Measurements from ENCODE around the gene BCL2L12.

BCL2L12 gene

GRCh38 chr19:49642492-49643035 is 23.2 kb upstream of the BCL2L12 start:
- Histone ChIP-seq H3K27ac (ENCODE audit: low read depth, low read length) (peak overlapping the region; percentile 91), H3K4me1 (ENCODE audit: control insufficient read depth in 5 of 5, insufficient read depth in 5 of 5, low read length in 5 of 5) (peaks cover 17 to 67% (median 62%) of the 10 kb centered on the region in 5 donors), H3K9me3 (ENCODE audit: control insufficient read depth in 5 of 5, low read length in 5 of 5) (no peaks in the 10 kb centered on the region)

GRCh38 chr19:49643466-49643865 is 22.3 kb upstream of the BCL2L12 start:
- H3K27me3 ChIP-seq (ENCODE audit: control insufficient read depth in 5 of 5, insufficient read depth in 4 of 5, low read length in 5 of 5), result peaks cover 0 to 5% (median 0%) of the 10 kb centered on the region in 5 donors
- H3K9me3 ChIP-seq (ENCODE audit: control insufficient read depth in 5 of 5, low read length in 5 of 5), result no peaks in the 10 kb centered on the region
- H3K9ac ChIP-seq (ENCODE audit: low read length in 5 of 5), result peak overlapping the region in 3 of 5 donors; percentile 100
- peak overlapping the region in 3 of 5 donors; percentile 0 to 23 (median 14) for H3K4me3 ChIP-seq (ENCODE audit: low read depth in 1 of 5, low read length in 5 of 5)
- peaks cover 15 to 58% (median 53%) of the 10 kb centered on the region in 5 donors for H3K4me1 ChIP-seq (ENCODE audit: control insufficient read depth in 5 of 5, insufficient read depth in 5 of 5, low read length in 5 of 5)
- peaks cover 0 to 33% (median 29%) of the 10 kb centered on the region in 5 donors for H3K36me3 ChIP-seq (ENCODE audit: control insufficient read depth in 5 of 5, insufficient read depth in 5 of 5, low read length in 5 of 5)
- H3K27ac ChIP-seq (ENCODE audit: low read depth, low read length), result no peak overlapping the region

More at GRCh38 chr19:49642492-49643035, 23.2 kb upstream of the BCL2L12 start:
- peaks cover 0 to 5% (median 0%) of the 10 kb centered on the region in 5 donors for H3K27me3 ChIP-seq (ENCODE audit: control insufficient read depth in 5 of 5, insufficient read depth in 4 of 5, low read length in 5 of 5)
- H3K9ac ChIP-seq (ENCODE audit: low read length in 5 of 5), result peak overlapping the region; percentile 98 to 100 (median 100)
- H3K4me3 ChIP-seq (ENCODE audit: low read depth in 1 of 5, low read length in 5 of 5), result peak overlapping the region; percentile 89 to 99 (median 95)
- peaks cover 0 to 26% (median 24%) of the 10 kb centered on the region in 5 donors for H3K36me3 ChIP-seq (ENCODE audit: control insufficient read depth in 5 of 5, insufficient read depth in 5 of 5, low read length in 5 of 5)

GRCh38 chr19:49645592-49645991 is 20.1 kb upstream of the BCL2L12 start:
- H3K9me3 ChIP-seq (ENCODE audit: control insufficient read depth in 5 of 5, low read length in 5 of 5), result no peaks in the 10 kb centered on the region
- H3K27me3 ChIP-seq (ENCODE audit: control insufficient read depth in 5 of 5, insufficient read depth in 4 of 5, low read length in 5 of 5), result no peaks in the 10 kb centered on the region
- H3K9ac ChIP-seq (ENCODE audit: low read length in 5 of 5), result no peak overlapping the region
- no peak overlapping the region for H3K4me3 ChIP-seq (ENCODE audit: low read depth in 1 of 5, low read length in 5 of 5)
- no peak overlapping the region for H3K27ac ChIP-seq (ENCODE audit: low read depth, low read length)
- peaks cover 6 to 45% (median 40%) of the 10 kb centered on the region in 5 donors for H3K4me1 ChIP-seq (ENCODE audit: control insufficient read depth in 5 of 5, insufficient read depth in 5 of 5, low read length in 5 of 5)
- H3K36me3 ChIP-seq (ENCODE audit: control insufficient read depth in 5 of 5, insufficient read depth in 5 of 5, low read length in 5 of 5), result peaks cover 0 to 51% (median 44%) of the 10 kb centered on the region in 5 donors

- no peak overlapping the region for H3K9ac ChIP-seq (ENCODE audit: low read length in 5 of 5)
- no peaks in the 10 kb centered on the region for H3K9me3 ChIP-seq (ENCODE audit: control insufficient read depth in 5 of 5, low read length in 5 of 5)
- H3K4me3 ChIP-seq (ENCODE audit: low read depth in 1 of 5, low read length in 5 of 5), result no peak overlapping the region
- H3K36me3 ChIP-seq (ENCODE audit: control insufficient read depth in 5 of 5, insufficient read depth in 5 of 5, low read length in 5 of 5), result peaks cover 0 to 53% (median 46%) of the 10 kb centered on the region in 5 donors
- H3K27me3 ChIP-seq (ENCODE audit: control insufficient read depth in 5 of 5, insufficient read depth in 4 of 5, low read length in 5 of 5), result no peaks in the 10 kb centered on the region
- H3K27ac ChIP-seq (ENCODE audit: low read depth, low read length), result no peak overlapping the region
- H3K4me1 ChIP-seq (ENCODE audit: control insufficient read depth in 5 of 5, insufficient read depth in 5 of 5, low read length in 5 of 5), result peaks cover 4 to 41% (median 36%) of the 10 kb centered on the region in 5 donors
Measured at GRCh38 chr19:49645995-49646394, 19.7 kb upstream of the BCL2L12 start.

GRCh38 chr19:49646586-49646985 is 19.1 kb upstream of the BCL2L12 start:
- Histone ChIP-seq H3K4me1 (ENCODE audit: control insufficient read depth in 5 of 5, insufficient read depth in 5 of 5, low read length in 5 of 5) (peaks cover 3 to 35% (median 31%) of the 10 kb centered on the region in 5 donors), H3K9ac (ENCODE audit: low read length in 5 of 5) (no peak overlapping the region), H3K9me3 (ENCODE audit: control insufficient read depth in 5 of 5, low read length in 5 of 5) (no peaks in the 10 kb centered on the region), H3K27me3 (ENCODE audit: control insufficient read depth in 5 of 5, insufficient read depth in 4 of 5, low read length in 5 of 5) (no peaks in the 10 kb centered on the region), H3K36me3 (ENCODE audit: control insufficient read depth in 5 of 5, insufficient read depth in 5 of 5, low read length in 5 of 5) (peaks cover 0 to 59% (median 50%) of the 10 kb centered on the region in 5 donors), H3K27ac (ENCODE audit: low read depth, low read length) (no peak overlapping the region), H3K4me3 (ENCODE audit: low read depth in 1 of 5, low read length in 5 of 5) (no peak overlapping the region)

GRCh38 chr19:49651029-49651819 is 14.5 kb upstream of the BCL2L12 start:
- H3K27me3 ChIP-seq (ENCODE audit: control insufficient read depth in 5 of 5, insufficient read depth in 4 of 5, low read length in 5 of 5), result no peaks in the 10 kb centered on the region
- H3K9me3 ChIP-seq (ENCODE audit: control insufficient read depth in 5 of 5, low read length in 5 of 5), result no peaks in the 10 kb centered on the region
- H3K4me3 ChIP-seq (ENCODE audit: low read depth in 1 of 5, low read length in 5 of 5), result no peak overlapping the region
- peaks cover 0 to 89% (median 79%) of the 10 kb centered on the region in 5 donors for H3K36me3 ChIP-seq (ENCODE audit: control insufficient read depth in 5 of 5, insufficient read depth in 5 of 5, low read length in 5 of 5)
- H3K9ac ChIP-seq (ENCODE audit: low read length in 5 of 5), result no peak overlapping the region
- no peak overlapping the region for H3K27ac ChIP-seq (ENCODE audit: low read depth, low read length)
- H3K4me1 ChIP-seq (ENCODE audit: control insufficient read depth in 5 of 5, insufficient read depth in 5 of 5, low read length in 5 of 5), result no peaks in the 10 kb centered on the region

- H3K27me3 ChIP-seq (ENCODE audit: control insufficient read depth in 5 of 5, insufficient read depth in 4 of 5, low read length in 5 of 5), result no peaks in the 10 kb centered on the region
- H3K27ac ChIP-seq (ENCODE audit: low read depth, low read length), result no peak overlapping the region
- no peak overlapping the region for H3K9ac ChIP-seq (ENCODE audit: low read length in 5 of 5)
- H3K36me3 ChIP-seq (ENCODE audit: control insufficient read depth in 5 of 5, insufficient read depth in 5 of 5, low read length in 5 of 5), result peaks cover 0 to 89% (median 79%) of the 10 kb centered on the region in 5 donors
- H3K4me1 ChIP-seq (ENCODE audit: control insufficient read depth in 5 of 5, insufficient read depth in 5 of 5, low read length in 5 of 5), result no peaks in the 10 kb centered on the region
- no peaks in the 10 kb centered on the region for H3K9me3 ChIP-seq (ENCODE audit: control insufficient read depth in 5 of 5, low read length in 5 of 5)
- H3K4me3 ChIP-seq (ENCODE audit: low read depth in 1 of 5, low read length in 5 of 5), result no peak overlapping the region
Measured at GRCh38 chr19:49651820-49652550, 13.7 kb upstream of the BCL2L12 start.

GRCh38 chr19:49652551-49653465 is 12.9 kb upstream of the BCL2L12 start:
- Histone ChIP-seq H3K36me3 (ENCODE audit: control insufficient read depth in 5 of 5, insufficient read depth in 5 of 5, low read length in 5 of 5) (peaks cover 0 to 88% (median 79%) of the 10 kb centered on the region in 5 donors), H3K27me3 (ENCODE audit: control insufficient read depth in 5 of 5, insufficient read depth in 4 of 5, low read length in 5 of 5) (no peaks in the 10 kb centered on the region), H3K27ac (ENCODE audit: low read depth, low read length) (no peak overlapping the region), H3K4me1 (ENCODE audit: control insufficient read depth in 5 of 5, insufficient read depth in 5 of 5, low read length in 5 of 5) (no peaks in the 10 kb centered on the region), H3K4me3 (ENCODE audit: low read depth in 1 of 5, low read length in 5 of 5) (no peak overlapping the region), H3K9me3 (ENCODE audit: control insufficient read depth in 5 of 5, low read length in 5 of 5) (no peaks in the 10 kb centered on the region), H3K9ac (ENCODE audit: low read length in 5 of 5) (no peak overlapping the region)

GRCh38 chr19:49653466-49653806 is 12.3 kb upstream of the BCL2L12 start:
- Histone ChIP-seq H3K27me3 (ENCODE audit: control insufficient read depth in 5 of 5, insufficient read depth in 4 of 5, low read length in 5 of 5) (no peaks in the 10 kb centered on the region), H3K27ac (ENCODE audit: low read depth, low read length) (no peak overlapping the region), H3K9me3 (ENCODE audit: control insufficient read depth in 5 of 5, low read length in 5 of 5) (no peaks in the 10 kb centered on the region), H3K4me3 (ENCODE audit: low read depth in 1 of 5, low read length in 5 of 5) (no peak overlapping the region), H3K9ac (ENCODE audit: low read length in 5 of 5) (no peak overlapping the region), H3K36me3 (ENCODE audit: control insufficient read depth in 5 of 5, insufficient read depth in 5 of 5, low read length in 5 of 5) (peaks cover 0 to 91% (median 84%) of the 10 kb centered on the region in 5 donors), H3K4me1 (ENCODE audit: control insufficient read depth in 5 of 5, insufficient read depth in 5 of 5, low read length in 5 of 5) (no peaks in the 10 kb centered on the region)
